Natural killer cell (primary cell): ENCODE data around the gene DDAH1. TPM values are rescaled to one million over a fixed set of nuclear protein-coding genes. Genes with fewer than 3 reads are reported as not detected.

Experiments used
- ATAC-seq, 3 donors: fragments of 150-1000 bp in 2 of 3; fragments of 200-7000 bp in 1 of 3; cut with Tn5 transposase; 1 replicate in 1 of 3; 2 replicates in 2 of 3; pipeline ENCODE4 v1.10.0; 2021; ENCODE audit warnings: mild to moderate bottlenecking in 2 of 3, moderate library complexity in 2 of 3
- DNase-seq, 2 donors: peaks; one replicate each; pipeline versions ENCODE4 v3.0.0 to v3.0.0-alpha.2; 2013 to 2021; ENCODE audit warnings: mixed read lengths in 1 of 2
- H3K27ac ChIP-seq: one replicate; pipeline ENCODE4 v1.5.1; 2013; ENCODE audit warnings: mild to moderate bottlenecking, low read length
- H3K27me3 ChIP-seq: one replicate; pipeline ENCODE4 v1.6.1; 2013; ENCODE audit warnings: low read length; ENCODE audit not compliant: control insufficient read depth, insufficient read depth
- H3K36me3 ChIP-seq: one replicate; pipeline ENCODE4 v1.6.1; 2013; ENCODE audit warnings: low read length; ENCODE audit not compliant: control insufficient read depth, insufficient read depth
- H3K4me1 ChIP-seq: one replicate; pipeline ENCODE4 v1.6.1; 2013; ENCODE audit warnings: low read length; ENCODE audit not compliant: control insufficient read depth, insufficient read depth
- H3K4me3 ChIP-seq: one replicate; pipeline ENCODE4 v1.5.1; 2013; ENCODE audit warnings: low read length
- H3K9me3 ChIP-seq: one replicate; pipeline ENCODE4 v1.6.1; 2013; ENCODE audit warnings: low read length; ENCODE audit not compliant: control insufficient read depth, insufficient read depth
- H3K27ac Mint-ChIP-seq, 2 donors: one replicate each; pipeline ENCODE4 v1.8.0; 2022; ENCODE audit warnings: mild to moderate bottlenecking in 2 of 2, mixed read lengths in 2 of 2, moderate library complexity in 1 of 2
- H3K27me3 Mint-ChIP-seq, 2 donors: one replicate each; pipeline ENCODE4 v1.8.0; 2022; ENCODE audit warnings: low read depth in 2 of 2, mixed read lengths in 2 of 2
- H3K36me3 Mint-ChIP-seq: one replicate; pipeline ENCODE4 v1.8.0; 2022; ENCODE audit warnings: mixed read lengths
- H3K4me1 Mint-ChIP-seq, 2 donors: one replicate each; pipeline ENCODE4 v1.8.0; 2022; ENCODE audit warnings: mixed read lengths in 2 of 2
- H3K4me3 Mint-ChIP-seq: one replicate; pipeline ENCODE4 v1.8.0; 2022; ENCODE audit warnings: mild to moderate bottlenecking, moderate library complexity, mixed read lengths
- H3K9me3 Mint-ChIP-seq, 2 donors: one replicate each; pipeline ENCODE4 v1.8.0; 2022; ENCODE audit warnings: mixed read lengths in 2 of 2
- CTCF ChIP-seq: fragments of 200-600 bp; IDR thresholded peaks from one replicate; pipeline ENCODE4 v1.8.0; 2022; ENCODE audit warnings: antibody characterized with exemption
- WGBS: methylation state at CpG from one replicate; pipeline ENCODE4 v1.1.7; 2013; ENCODE audit warnings: missing lambda C conversion rate; ENCODE audit not compliant: insufficient coverage; 5-methylcytosine and 5-hydroxymethylcytosine counted together
- intact Hi-C: fragments of 100-400 bp; cut with micrococcal nuclease; formaldehyde crosslinking; loops from one replicate; pipeline ENCODE4 v1.14.2; 2022
- total RNA-seq, 4 donors: library from RNA; stranded (reverse); fragments of 120-200 nt in 1 of 4; gene quantifications; one replicate each; pipeline versions ENCODE4 v1.2.3 to v1.2.4, GENCODE V29; 2013 to 2022

Gene DDAH1
- total RNA-seq, 3 donors from 2014 or later (not counting 1 experiment from before 2014, with no cell fraction given), result 0.07 to 0.20 TPM; not detected in 1

GRCh38 chr1:85379203-85380136 is 85.5 kb downstream of the DDAH1 start:
- H3K27me3 ChIP-seq, result no peaks in the 10 kb centered on the region
- ATAC-seq (no peak), DNase-seq (no peak)
- H3K9me3 ChIP-seq, result no peaks in the 10 kb centered on the region
- Mint-ChIP-seq H3K9me3 (peaks cover 0 to 4% of the 10 kb centered on the region in 2 donors), H3K27ac (no peak overlapping the region), H3K36me3 (no peaks in the 10 kb centered on the region), H3K27me3 (peaks cover 5 to 12% of the 10 kb centered on the region in 2 donors), H3K4me1 (no peaks in the 10 kb centered on the region), H3K4me3 (no peak overlapping the region)
- 74% methylated on average over 3 of the region's 4 CpGs for WGBS
- intact Hi-C loops, result no loop called here
- no peaks in the 10 kb centered on the region for H3K36me3 ChIP-seq
- H3K4me3 ChIP-seq, result no peak overlapping the region
- H3K27ac ChIP-seq, result no peak overlapping the region
- no peak for TF ChIP-seq CTCF
- no peaks in the 10 kb centered on the region for H3K4me1 ChIP-seq

GRCh38 chr1:85378534-85378933 is 86.4 kb downstream of the DDAH1 start:
- H3K9me3 Mint-ChIP-seq, result peaks cover 0 to 4% of the 10 kb centered on the region in 2 donors
- DNase-seq (no peak), ATAC-seq (no peak)
- H3K27me3 Mint-ChIP-seq, result peaks cover 7 to 10% of the 10 kb centered on the region in 2 donors
- H3K27ac ChIP-seq, result no peak overlapping the region
- no peak overlapping the region for H3K27ac Mint-ChIP-seq
- H3K4me1 Mint-ChIP-seq, result no peaks in the 10 kb centered on the region
- H3K27me3 ChIP-seq, result peaks cover 3% of the 10 kb centered on the region
- intact Hi-C loops, result no loop called here
- 80% methylated on average over 2 of the region's 2 CpGs for WGBS
- no peak for TF ChIP-seq CTCF
- H3K4me3 ChIP-seq, result no peak overlapping the region
- no peak overlapping the region for H3K4me3 Mint-ChIP-seq
- no peaks in the 10 kb centered on the region for H3K9me3 ChIP-seq
- no peaks in the 10 kb centered on the region for H3K36me3 Mint-ChIP-seq
- no peaks in the 10 kb centered on the region for H3K4me1 ChIP-seq
- no peaks in the 10 kb centered on the region for H3K36me3 ChIP-seq

- no peak overlapping the region for H3K4me3 Mint-ChIP-seq
Measured at GRCh38 chr1:85376356-85376755, 88.6 kb downstream of the DDAH1 start.

More at GRCh38 chr1:85376356-85376755, 88.6 kb downstream of the DDAH1 start:
- Histone ChIP-seq H3K27ac (no peak overlapping the region), H3K27me3 (peaks cover 3% of the 10 kb centered on the region), H3K4me1 (no peaks in the 10 kb centered on the region), H3K36me3 (no peaks in the 10 kb centered on the region), H3K4me3 (no peak overlapping the region), H3K9me3 (no peaks in the 10 kb centered on the region)
- ATAC-seq, result no peak
- intact Hi-C loops, result no loop called here
- Mint-ChIP-seq H3K27ac (no peak overlapping the region), H3K4me1 (no peaks in the 10 kb centered on the region), H3K27me3 (peaks cover 10 to 14% of the 10 kb centered on the region in 2 donors), H3K36me3 (no peaks in the 10 kb centered on the region), H3K9me3 (peaks cover 0 to 2% of the 10 kb centered on the region in 2 donors)
- no peak for DNase-seq
- WGBS, result 92% methylated on average over 1 of the region's 1 CpG
- no peak for TF ChIP-seq CTCF
